ENCODE results near the gene CSPG4. TPM values are rescaled to one million over a fixed set of nuclear protein-coding genes. Genes with fewer than 3 reads are reported as not detected.
A peak's percentile ranks its signal among the peaks of the same experiment; 100 is the strongest.
"Not testable (repeated sequence)": the region's sequence is repeated elsewhere in the genome, so short reads cannot be mapped to it uniquely, and the experiment has no call there.

Gene CSPG4
- 0.79 and 6.3 TPM in 2 replicates for total RNA-seq

- no peak for TF ChIP-seq CTCF (IDR thresholded peaks at IDR 0.05; ENCODE audit: insufficient read depth, low read length, severe bottlenecking)
- Histone ChIP-seq H3K4me3 (ENCODE audit: low read depth, low read length) (peak within 1 kb of the TSS; percentile 36), H3K36me3 (ENCODE audit: control insufficient read depth, insufficient read depth, low read length) (no peaks in the 10 kb centered on the region), H3K27me3 (ENCODE audit: control insufficient read depth, insufficient read depth, low read length) (no peaks in the 10 kb centered on the region)
- no peak for FAIRE-seq
- DNase-seq (ENCODE audit: low read depth), result no peak
Measured at GRCh38 chr15:75712668-75713337, at the start of gene CSPG4. CSPG4 (minus strand) TSS chr15:75712848; CDS start chr15:75712755, 93 bp downstream.

- DNase-seq (ENCODE audit: low read depth), result not testable (repeated sequence)
Measured at GRCh38 chr15:75762357-75762718, 49.7 kb upstream of the CSPG4 start.

GRCh38 chr15:75761446-75762356 is 49.1 kb upstream of the CSPG4 start:
- FAIRE-seq (no peak), DNase-seq (ENCODE audit: low read depth) (no peak)
- no peak for TF ChIP-seq CTCF (IDR thresholded peaks at IDR 0.05; ENCODE audit: insufficient read depth, low read length, severe bottlenecking)
- Histone ChIP-seq H3K36me3 (ENCODE audit: control insufficient read depth, insufficient read depth, low read length) (no peaks in the 10 kb centered on the region), H3K27me3 (ENCODE audit: control insufficient read depth, insufficient read depth, low read length) (no peaks in the 10 kb centered on the region), H3K4me3 (ENCODE audit: low read depth, low read length) (no peak overlapping the region)

More at GRCh38 chr15:75762357-75762718, 49.7 kb upstream of the CSPG4 start:
- H3K36me3 ChIP-seq (ENCODE audit: control insufficient read depth, insufficient read depth, low read length); FAIRE-seq; H3K4me3 ChIP-seq (ENCODE audit: low read depth, low read length); H3K27me3 ChIP-seq (ENCODE audit: control insufficient read depth, insufficient read depth, low read length): not testable (repeated sequence)

- FAIRE-seq (peak; percentile 18), DNase-seq (ENCODE audit: low read depth) (no peak)
- Histone ChIP-seq H3K36me3 (ENCODE audit: control insufficient read depth, insufficient read depth, low read length) (no peaks in the 10 kb centered on the region), H3K4me3 (ENCODE audit: low read depth, low read length) (no peak overlapping the region), H3K27me3 (ENCODE audit: control insufficient read depth, insufficient read depth, low read length) (no peaks in the 10 kb centered on the region)
- no peak for TF ChIP-seq CTCF (IDR thresholded peaks at IDR 0.05; ENCODE audit: insufficient read depth, low read length, severe bottlenecking)
Measured at GRCh38 chr15:75760704-75761435, 48.2 kb upstream of the CSPG4 start.

GRCh38 chr15:75760131-75760520 is 47.5 kb upstream of the CSPG4 start:
- H3K36me3 ChIP-seq (ENCODE audit: control insufficient read depth, insufficient read depth, low read length); DNase-seq (ENCODE audit: low read depth); H3K4me3 ChIP-seq (ENCODE audit: low read depth, low read length); H3K27me3 ChIP-seq (ENCODE audit: control insufficient read depth, insufficient read depth, low read length); FAIRE-seq: not testable (repeated sequence)

- H3K27me3 ChIP-seq (ENCODE audit: control insufficient read depth, insufficient read depth, low read length), result no peaks in the 10 kb centered on the region
- H3K36me3 ChIP-seq (ENCODE audit: control insufficient read depth, insufficient read depth, low read length), result no peaks in the 10 kb centered on the region
- DNase-seq (ENCODE audit: low read depth) (no peak), FAIRE-seq (no peak)
- no peak overlapping the region for H3K4me3 ChIP-seq (ENCODE audit: low read depth, low read length)
- no peak for TF ChIP-seq CTCF (IDR thresholded peaks at IDR 0.05; ENCODE audit: insufficient read depth, low read length, severe bottlenecking)
Measured at GRCh38 chr15:75759416-75760130, 46.9 kb upstream of the CSPG4 start.

Data from bronchial epithelial cell (primary cell).